Keratinocyte (primary cell): Measurements from ENCODE around the gene EPB41. TPM values are rescaled to one million over a fixed set of nuclear protein-coding genes. Genes with fewer than 3 reads are reported as not detected.

ENCODE experiments used
- DNase-seq: peaks from one replicate; pipeline ENCODE4 v3.0.0-alpha.2; 2011; ENCODE audit warnings: low read depth, missing footprints, low spot score
- FAIRE-seq: peaks from 2 replicates; lab custom pipeline; 2011; peaks lifted over from hg19 to GRCh38; lab: Jason Lieb, UNC
- H2AFZ ChIP-seq: 2 replicates; pipeline ENCODE4 v1.6.0; 2012; ENCODE audit warnings: low read length, control low read depth, inconsistent platforms; ENCODE audit not compliant: control insufficient read depth
- H3K27ac ChIP-seq: 2 replicates; pipeline ENCODE4 v1.5.1; 2011; ENCODE audit warnings: low read length; ENCODE audit not compliant: control insufficient read depth, insufficient read depth
- H3K27me3 ChIP-seq: 3 replicates; pipeline ENCODE4 v1.6.0; 2011; ENCODE audit warnings: low read length; ENCODE audit not compliant: control insufficient read depth, insufficient read depth; ENCODE audit errors: extremely low read depth
- H3K36me3 ChIP-seq, 2 experiments: 2 replicates in 1 of 2; 3 replicates in 1 of 2; pipeline ENCODE4 v1.5.1; 2011; ENCODE audit warnings: low read length in 2 of 2, mild to moderate bottlenecking in 1 of 2; ENCODE audit not compliant: control insufficient read depth in 2 of 2, insufficient read depth in 2 of 2; ENCODE audit errors: extremely low read depth in 1 of 2
- H3K4me1 ChIP-seq: 3 replicates; pipeline ENCODE4 v1.5.1; 2011; ENCODE audit warnings: low read length; ENCODE audit not compliant: control insufficient read depth, insufficient read depth; ENCODE audit errors: extremely low read depth
- H3K4me2 ChIP-seq: 3 replicates; pipeline ENCODE4 v1.6.0; 2011; ENCODE audit warnings: low read depth, low read length; ENCODE audit not compliant: control insufficient read depth, insufficient read depth; ENCODE audit errors: extremely low read depth
- H3K4me3 ChIP-seq, 3 experiments: fragments of 200-600 bp in 1 of 3; sonication (generic) in 1 of 3; 2 replicates in 2 of 3; 3 replicates in 1 of 3; pipeline ENCODE4 v1.5.1; 2011 to 2016; ENCODE audit warnings: low read length in 3 of 3, mild to moderate bottlenecking in 3 of 3, control low read depth in 2 of 3, inconsistent platforms in 1 of 3, low read depth in 1 of 3, mixed read lengths in 1 of 3, mixed run types in 1 of 3, moderate library complexity in 1 of 3; ENCODE audit not compliant: control insufficient read depth in 2 of 3, insufficient read depth in 2 of 3; ENCODE audit errors: extremely low read depth in 1 of 3
- H3K79me2 ChIP-seq: 2 replicates; pipeline ENCODE4 v1.6.0; 2012; ENCODE audit warnings: low read length; ENCODE audit not compliant: control insufficient read depth, insufficient read depth
- H3K9ac ChIP-seq: 3 replicates; pipeline ENCODE4 v1.6.0; 2011; ENCODE audit warnings: low read length; ENCODE audit not compliant: control insufficient read depth, insufficient read depth; ENCODE audit errors: extremely low read depth
- H3K9me1 ChIP-seq: 3 replicates; pipeline ENCODE4 v1.6.0; 2011; ENCODE audit warnings: low read length; ENCODE audit not compliant: control insufficient read depth, insufficient read depth; ENCODE audit errors: extremely low read depth
- H3K9me3 ChIP-seq: 2 replicates; pipeline ENCODE4 v1.5.1; 2012; ENCODE audit warnings: low read depth, low read length; ENCODE audit not compliant: control insufficient read depth
- H4K20me1 ChIP-seq: 3 replicates; pipeline ENCODE4 v1.6.0; 2011; ENCODE audit warnings: low read length; ENCODE audit not compliant: control insufficient read depth, insufficient read depth; ENCODE audit errors: extremely low read depth
- EZH2 ChIP-seq: IDR thresholded peaks from one replicate; pipeline ENCODE4 v1.6.1; 2012; ENCODE audit warnings: inconsistent platforms, mild to moderate bottlenecking, low read length, moderate library complexity
- dilution Hi-C: fragments of 300-500 bp; cut with MboI; formaldehyde crosslinking; loops from one replicate; pipeline ENCODE4 v1.7.0; 2020; ENCODE audit warnings: low sequenced_read_pairs; ENCODE audit not compliant: extremely low pct_ligation_motif_present
- polyA plus RNA-seq, 5 experiments: library from polyadenylated mRNA; depleted of rRNA in 3 of 5; stranded (reverse) in 3 of 5; stranded (forward) in 1 of 5; unstranded in 1 of 5; fragments of >200 nt; gene quantifications; 1 replicate in 1 of 5; 2 replicates in 3 of 5; 3 replicates in 1 of 5; pipeline versions ENCODE4 v1.2.1 to v1.2.3, GENCODE V29; 2011 to 2012; ENCODE audit warnings: missing spikeins in 2 of 5, low read depth in 1 of 5, low replicate concordance in 1 of 5
- small RNA-seq, 3 experiments: library from RNA; depleted of rRNA; stranded (forward); fragments of <200 nt; gene quantifications; one replicate each; pipeline ENCODE3, GENCODE V24; 2012; ENCODE audit warnings: low read depth in 3 of 3, low replicate concordance in 1 of 3; ENCODE audit not compliant: insufficient read length in 3 of 3
- TF ChIP-seq, protein P1 (sequence below), 3 experiments: IDR thresholded peaks in 1 of 3; conservative IDR thresholded peaks in 1 of 3; optimal IDR thresholded peaks in 1 of 3; 2 replicates in 2 of 3; 3 replicates in 1 of 3; pipeline versions ENCODE3 to v1.5.1; 2011; ENCODE audit warnings: low read length in 3 of 3, mild to moderate bottlenecking in 3 of 3, moderate library complexity in 2 of 3, control low read depth in 1 of 3, inconsistent platforms in 1 of 3; ENCODE audit not compliant: insufficient read depth in 2 of 3; ENCODE audit errors: extremely low read depth in 1 of 3

EPB41 gene
- polyA plus RNA-seq, 1 donor (not counting 4 experiments of a cell fraction or from before 2014, with no cell fraction given): 21.1 TPM

DNA sequence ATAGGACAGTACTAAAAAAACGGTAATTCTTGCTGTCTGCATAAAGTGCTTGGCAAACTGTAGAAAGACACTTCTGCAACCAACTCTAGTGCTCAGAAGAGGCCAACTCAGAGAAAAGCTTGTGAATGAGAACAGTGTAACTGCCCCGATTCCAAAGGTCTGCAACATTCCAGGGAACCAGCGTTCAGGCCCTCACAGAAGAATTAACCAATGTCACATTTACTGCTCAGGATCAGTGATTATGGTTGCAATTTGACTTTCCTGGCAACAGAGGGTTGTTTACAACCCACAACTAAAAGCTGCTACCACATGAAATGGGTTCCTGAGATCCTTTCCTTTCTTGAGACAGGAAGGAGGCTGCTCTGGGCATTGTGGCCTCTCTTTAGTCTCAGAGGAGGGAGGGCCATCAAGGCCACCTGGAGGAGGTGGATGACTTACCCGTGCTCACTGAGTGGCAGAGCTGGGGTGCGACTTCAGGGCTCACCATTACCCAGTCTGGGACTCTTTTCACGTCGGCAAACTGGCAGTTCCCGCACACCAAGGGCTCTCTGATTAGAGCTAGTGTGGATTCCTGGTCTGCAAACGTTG is 252.0 kb downstream of the EPB41 start:
- Histone ChIP-seq H3K9me1 (peaks cover 8% of the 10 kb centered on the region), H3K9ac (no peak overlapping the region), H3K79me2 (peaks cover 99% of the 10 kb centered on the region), H3K4me2 (no peak overlapping the region), H3K4me3 (no peak overlapping the region), H3K9me3 (no peaks in the 10 kb centered on the region), H3K36me3 (peaks cover 20 to 29% of the 10 kb centered on the region in 2 experiments), H2AFZ (no peak overlapping the region), H3K27ac (no peak overlapping the region), H3K27me3 (no peaks in the 10 kb centered on the region), H4K20me1 (peaks cover 16% of the 10 kb centered on the region), H3K4me1 (no peaks in the 10 kb centered on the region)
- TF ChIP-seq, protein P1, sequence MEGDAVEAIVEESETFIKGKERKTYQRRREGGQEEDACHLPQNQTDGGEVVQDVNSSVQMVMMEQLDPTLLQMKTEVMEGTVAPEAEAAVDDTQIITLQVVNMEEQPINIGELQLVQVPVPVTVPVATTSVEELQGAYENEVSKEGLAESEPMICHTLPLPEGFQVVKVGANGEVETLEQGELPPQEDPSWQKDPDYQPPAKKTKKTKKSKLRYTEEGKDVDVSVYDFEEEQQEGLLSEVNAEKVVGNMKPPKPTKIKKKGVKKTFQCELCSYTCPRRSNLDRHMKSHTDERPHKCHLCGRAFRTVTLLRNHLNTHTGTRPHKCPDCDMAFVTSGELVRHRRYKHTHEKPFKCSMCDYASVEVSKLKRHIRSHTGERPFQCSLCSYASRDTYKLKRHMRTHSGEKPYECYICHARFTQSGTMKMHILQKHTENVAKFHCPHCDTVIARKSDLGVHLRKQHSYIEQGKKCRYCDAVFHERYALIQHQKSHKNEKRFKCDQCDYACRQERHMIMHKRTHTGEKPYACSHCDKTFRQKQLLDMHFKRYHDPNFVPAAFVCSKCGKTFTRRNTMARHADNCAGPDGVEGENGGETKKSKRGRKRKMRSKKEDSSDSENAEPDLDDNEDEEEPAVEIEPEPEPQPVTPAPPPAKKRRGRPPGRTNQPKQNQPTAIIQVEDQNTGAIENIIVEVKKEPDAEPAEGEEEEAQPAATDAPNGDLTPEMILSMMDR (optimal IDR thresholded peaks at IDR 0.05 in 1 of 3, IDR thresholded peaks at IDR 0.05 in 1 of 3, conservative IDR thresholded peaks at IDR 0.05 in 1 of 3; ENCODE audit: extremely low read depth in 1 of 3, insufficient read depth in 2 of 3, low read length in 3 of 3): no peak
- TF ChIP-seq EZH2: no peak
- peak; percentile 9 for FAIRE-seq
- dilution Hi-C loops: no loop called here
- DNase-seq: no peak

DNA sequence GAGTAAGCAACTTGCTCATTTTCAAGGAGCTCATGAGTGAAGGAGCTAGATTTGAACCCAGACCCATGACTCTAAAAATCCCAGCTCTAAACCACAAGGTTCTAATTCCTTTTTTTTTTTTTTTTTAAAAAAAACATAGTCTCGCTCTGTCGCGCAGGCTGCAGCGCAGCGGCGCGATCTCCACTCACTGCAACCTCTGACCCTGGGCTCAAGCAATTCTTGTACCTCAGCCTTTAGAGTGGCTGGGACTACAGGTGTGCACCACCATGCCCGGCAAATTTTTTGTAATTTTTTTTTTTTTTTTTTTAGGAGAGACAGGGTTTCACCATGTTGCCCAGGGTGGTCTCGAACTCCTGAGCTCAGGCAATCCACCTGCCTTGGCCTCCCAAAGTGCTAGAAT is 253.5 kb downstream of the EPB41 start:
- dilution Hi-C loops: no loop called here

More for the DNA sequence above, 253.5 kb downstream of the EPB41 start:
- DNase-seq: no peak
- H3K4me1 ChIP-seq: no peaks in the 10 kb centered on the region
- H3K4me3 ChIP-seq: no peak overlapping the region
- H3K9me3 ChIP-seq: no peaks in the 10 kb centered on the region
- peaks cover 19 to 24% of the 10 kb centered on the region in 2 experiments for H3K36me3 ChIP-seq
- FAIRE-seq: no peak
- H2AFZ ChIP-seq: no peak overlapping the region
- peaks cover 8% of the 10 kb centered on the region for H3K9me1 ChIP-seq
- no peak for TF ChIP-seq EZH2
- TF ChIP-seq, protein P1 (optimal IDR thresholded peaks at IDR 0.05 in 1 of 3, IDR thresholded peaks at IDR 0.05 in 1 of 3, conservative IDR thresholded peaks at IDR 0.05 in 1 of 3; ENCODE audit: extremely low read depth in 1 of 3, insufficient read depth in 2 of 3, low read length in 3 of 3): no peak
- H3K27ac ChIP-seq: no peak overlapping the region
- H3K79me2 ChIP-seq: peaks cover 100% of the 10 kb centered on the region
- H3K27me3 ChIP-seq: no peaks in the 10 kb centered on the region
- H3K9ac ChIP-seq: no peak overlapping the region
- H3K4me2 ChIP-seq: no peak overlapping the region
- peaks cover 18% of the 10 kb centered on the region for H4K20me1 ChIP-seq

Small RNA genes within 50 kb of the gene (small RNA-seq; reads per million reads assigned to genes)
- gene RF00017 (0 reads per million in 3 experiments), gene RF00019 (0 reads per million in 3 experiments)

Other genes with a start within 250 kb of the EPB41 start
- gene GMEB1, start 245.8 kb upstream of the EPB41 start, polyA plus RNA-seq: 4.7 to 9.3 TPM (median 6.0 TPM) in 3 replicates
- 88.0 to 103 TPM (median 90.8 TPM) in 3 replicates for gene YTHDF2, start 177.6 kb upstream of the EPB41 start, polyA plus RNA-seq
- not detected in 3 replicates for gene OPRD1, start 102.4 kb upstream of the EPB41 start, polyA plus RNA-seq
- gene TMEM200B, start 209.3 kb downstream of the EPB41 start, polyA plus RNA-seq: 0.18 to 0.82 TPM (median 0.59 TPM) in 3 replicates